Measurements from ENCODE around the gene SLAMF9.

SLAMF9 gene

DNA sequence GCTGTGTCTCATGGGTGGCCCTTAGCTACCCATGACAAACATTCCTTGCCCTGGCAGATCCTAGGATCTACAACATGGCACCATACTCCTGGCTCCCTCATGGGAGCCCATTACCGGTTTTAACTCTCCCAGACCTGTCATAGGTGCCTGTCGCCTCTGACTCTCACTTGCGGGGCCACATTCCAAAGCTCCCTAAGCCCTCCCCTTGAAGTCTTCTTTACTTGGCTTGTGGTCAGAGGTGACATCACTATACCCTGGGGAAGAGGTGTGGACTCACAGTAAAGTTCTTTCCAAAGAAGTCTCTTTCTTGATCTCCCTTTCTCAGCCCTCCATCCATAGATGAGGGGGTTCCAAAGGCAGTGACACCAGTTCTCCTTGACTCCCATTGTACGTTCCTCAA lies 5.4 kb upstream of the SLAMF9 start:
- TF ChIP-seq, protein P1, sequence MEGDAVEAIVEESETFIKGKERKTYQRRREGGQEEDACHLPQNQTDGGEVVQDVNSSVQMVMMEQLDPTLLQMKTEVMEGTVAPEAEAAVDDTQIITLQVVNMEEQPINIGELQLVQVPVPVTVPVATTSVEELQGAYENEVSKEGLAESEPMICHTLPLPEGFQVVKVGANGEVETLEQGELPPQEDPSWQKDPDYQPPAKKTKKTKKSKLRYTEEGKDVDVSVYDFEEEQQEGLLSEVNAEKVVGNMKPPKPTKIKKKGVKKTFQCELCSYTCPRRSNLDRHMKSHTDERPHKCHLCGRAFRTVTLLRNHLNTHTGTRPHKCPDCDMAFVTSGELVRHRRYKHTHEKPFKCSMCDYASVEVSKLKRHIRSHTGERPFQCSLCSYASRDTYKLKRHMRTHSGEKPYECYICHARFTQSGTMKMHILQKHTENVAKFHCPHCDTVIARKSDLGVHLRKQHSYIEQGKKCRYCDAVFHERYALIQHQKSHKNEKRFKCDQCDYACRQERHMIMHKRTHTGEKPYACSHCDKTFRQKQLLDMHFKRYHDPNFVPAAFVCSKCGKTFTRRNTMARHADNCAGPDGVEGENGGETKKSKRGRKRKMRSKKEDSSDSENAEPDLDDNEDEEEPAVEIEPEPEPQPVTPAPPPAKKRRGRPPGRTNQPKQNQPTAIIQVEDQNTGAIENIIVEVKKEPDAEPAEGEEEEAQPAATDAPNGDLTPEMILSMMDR (IDR thresholded peaks at IDR 0.05): no peak
- H3K9me3 ChIP-seq (ENCODE audit: control insufficient read depth, low read length): no peaks in the 10 kb centered on the region
- peaks cover 5% of the 10 kb centered on the region for H3K4me1 ChIP-seq
- H3K27ac ChIP-seq: no peak overlapping the region
- H3K79me2 ChIP-seq: no peaks in the 10 kb centered on the region
- no peaks in the 10 kb centered on the region for H3K27me3 ChIP-seq (ENCODE audit: control insufficient read depth, insufficient read depth, low read length)
- no peak overlapping the region for H3K9ac ChIP-seq
- H3K4me3 ChIP-seq (ENCODE audit: low read depth, low read length): no peak overlapping the region
- H2AFZ ChIP-seq: no peak overlapping the region
- no peaks in the 10 kb centered on the region for H3K36me3 ChIP-seq (ENCODE audit: control insufficient read depth, insufficient read depth, low read length)
- H3K4me2 ChIP-seq (ENCODE audit: low read length): no peak overlapping the region

DNA sequence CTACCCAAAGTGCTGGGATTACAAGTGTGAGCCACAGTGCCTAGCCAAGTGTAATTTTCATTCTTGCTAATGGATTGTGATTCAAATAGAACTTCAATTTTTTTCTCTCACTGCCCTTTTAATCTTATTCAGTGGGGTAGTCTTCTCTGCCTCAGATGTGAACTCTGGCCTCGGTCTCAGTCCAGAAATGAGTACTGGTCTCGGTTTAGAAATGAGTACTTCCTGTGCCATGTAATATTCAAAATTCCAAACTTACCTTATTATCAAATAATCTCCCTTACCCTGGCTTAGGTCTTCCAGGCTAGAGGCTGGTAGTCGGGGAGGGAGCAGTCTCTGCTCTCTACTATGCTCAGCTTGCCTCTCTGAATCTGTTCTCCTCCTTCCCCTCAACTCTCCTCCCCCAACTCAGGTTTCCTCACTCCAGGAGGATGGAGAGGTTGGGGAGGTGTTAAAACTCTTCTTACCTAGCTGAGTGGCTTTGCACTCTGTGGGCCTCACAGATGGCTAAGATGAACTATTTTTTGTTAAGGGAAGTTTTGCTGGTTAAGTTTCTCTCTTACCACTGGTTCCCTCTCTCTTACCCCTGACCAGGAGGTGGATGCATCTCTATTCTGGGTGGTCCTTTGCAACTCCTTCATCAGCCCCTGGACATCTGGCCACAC lies 4.8 kb upstream of the SLAMF9 start:
- no peak overlapping the region for H2AFZ ChIP-seq
- H3K9me3 ChIP-seq (ENCODE audit: control insufficient read depth, low read length): no peaks in the 10 kb centered on the region
- no peak overlapping the region for H3K9ac ChIP-seq
- H3K79me2 ChIP-seq: no peaks in the 10 kb centered on the region
- peaks cover 5% of the 10 kb centered on the region for H3K4me1 ChIP-seq
- H3K4me2 ChIP-seq (ENCODE audit: low read length): no peak overlapping the region
- H3K27ac ChIP-seq: no peak overlapping the region
- no peaks in the 10 kb centered on the region for H3K27me3 ChIP-seq (ENCODE audit: control insufficient read depth, insufficient read depth, low read length)
- TF ChIP-seq, protein P1 (IDR thresholded peaks at IDR 0.05): no peak
- H3K4me3 ChIP-seq (ENCODE audit: low read depth, low read length): no peak overlapping the region
- H3K36me3 ChIP-seq (ENCODE audit: control insufficient read depth, insufficient read depth, low read length): no peaks in the 10 kb centered on the region

DNA sequence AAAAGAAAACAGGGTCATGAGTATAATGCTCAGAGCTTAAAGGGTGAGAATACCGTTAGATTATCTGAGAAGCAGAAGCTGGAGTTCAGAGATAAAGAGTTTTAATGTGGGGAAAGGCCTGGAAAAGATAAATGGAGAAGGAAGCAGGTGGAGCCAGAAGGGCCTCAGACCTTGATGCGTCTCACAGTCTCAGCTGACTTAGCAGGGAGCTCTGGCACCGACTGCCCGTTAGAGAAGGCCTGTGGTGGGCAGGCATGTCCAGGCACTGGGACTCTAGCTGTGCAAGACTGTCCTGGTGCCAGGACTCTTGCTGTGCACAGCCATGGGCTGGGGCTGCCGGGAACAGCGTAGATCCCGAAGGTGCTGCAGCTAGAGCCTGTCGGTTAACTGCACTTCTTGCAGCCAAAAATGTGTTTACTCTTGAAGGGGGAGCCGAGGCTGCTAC lies 3.8 kb upstream of the SLAMF9 start:
- Histone ChIP-seq H3K4me1 (peaks cover 5% of the 10 kb centered on the region), H3K79me2 (no peaks in the 10 kb centered on the region), H3K9ac (no peak overlapping the region), H3K27ac (no peak overlapping the region), H3K4me2 (ENCODE audit: low read length) (no peak overlapping the region), H2AFZ (no peak overlapping the region), H3K27me3 (ENCODE audit: control insufficient read depth, insufficient read depth, low read length) (no peaks in the 10 kb centered on the region), H3K36me3 (ENCODE audit: control insufficient read depth, insufficient read depth, low read length) (no peaks in the 10 kb centered on the region), H3K9me3 (ENCODE audit: control insufficient read depth, low read length) (no peaks in the 10 kb centered on the region), H3K4me3 (ENCODE audit: low read depth, low read length) (no peak overlapping the region)
- TF ChIP-seq, protein P1 (IDR thresholded peaks at IDR 0.05): no peak

DNA sequence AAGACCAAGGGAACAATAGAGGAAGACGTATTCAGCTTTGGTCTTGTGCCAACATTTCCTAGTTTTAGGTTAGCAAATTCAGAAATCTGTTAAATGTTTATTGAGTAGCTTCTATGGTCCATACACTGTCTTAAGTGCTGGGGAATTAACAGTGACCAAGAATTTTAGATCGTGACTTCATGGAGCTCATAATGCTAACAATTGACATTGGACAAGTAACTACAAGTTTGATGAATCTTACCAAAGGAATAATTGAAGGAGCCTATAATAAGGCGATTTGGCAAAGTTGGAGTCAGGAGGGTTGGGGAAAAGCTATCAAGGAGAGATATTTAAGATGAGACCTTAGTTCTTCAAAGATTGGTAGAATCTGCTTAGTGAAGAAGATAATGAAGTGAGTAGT lies 1.4 kb upstream of the SLAMF9 start:
- TF ChIP-seq, protein P1 (IDR thresholded peaks at IDR 0.05): no peak
- no peak overlapping the region for H3K9ac ChIP-seq
- H3K27me3 ChIP-seq (ENCODE audit: control insufficient read depth, insufficient read depth, low read length): no peaks in the 10 kb centered on the region
- H3K9me3 ChIP-seq (ENCODE audit: control insufficient read depth, low read length): no peaks in the 10 kb centered on the region
- H3K4me2 ChIP-seq (ENCODE audit: low read length): no peak overlapping the region
- H3K4me3 ChIP-seq (ENCODE audit: low read depth, low read length): no peak overlapping the region
- H2AFZ ChIP-seq: no peak overlapping the region
- H3K4me1 ChIP-seq: peaks cover 5% of the 10 kb centered on the region
- no peaks in the 10 kb centered on the region for H3K79me2 ChIP-seq
- H3K27ac ChIP-seq: no peak overlapping the region
- H3K36me3 ChIP-seq (ENCODE audit: control insufficient read depth, insufficient read depth, low read length): no peaks in the 10 kb centered on the region

DNA sequence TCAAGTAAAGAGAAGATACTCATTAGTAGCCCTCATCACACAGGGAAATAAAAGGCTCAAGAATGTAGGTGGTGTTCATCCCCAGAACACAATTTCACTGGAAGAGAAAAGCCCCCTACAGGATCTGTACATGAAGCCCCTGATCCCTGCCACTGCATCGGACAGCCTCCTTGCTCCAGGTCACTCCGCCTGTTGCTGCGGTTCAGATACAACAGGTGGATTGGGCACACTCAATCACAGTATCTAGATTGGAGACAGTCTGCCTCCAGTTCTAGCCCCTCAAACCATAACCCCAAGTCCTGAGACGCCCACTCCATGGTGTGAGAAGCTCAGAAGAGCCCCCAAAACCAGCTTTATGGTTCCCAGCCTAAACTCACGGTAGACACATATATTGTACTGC lies 1.1 kb downstream of the SLAMF9 start:
- Histone ChIP-seq H3K4me3 (ENCODE audit: low read depth, low read length) (no peak overlapping the region), H3K9me3 (ENCODE audit: control insufficient read depth, low read length) (no peaks in the 10 kb centered on the region), H3K4me2 (ENCODE audit: low read length) (no peak overlapping the region), H3K27me3 (ENCODE audit: control insufficient read depth, insufficient read depth, low read length) (no peaks in the 10 kb centered on the region), H3K4me1 (peaks cover 8% of the 10 kb centered on the region), H2AFZ (no peak overlapping the region), H3K79me2 (no peaks in the 10 kb centered on the region), H3K36me3 (ENCODE audit: control insufficient read depth, insufficient read depth, low read length) (no peaks in the 10 kb centered on the region), H3K27ac (no peak overlapping the region), H3K9ac (no peak overlapping the region)
- TF ChIP-seq, protein P1 (IDR thresholded peaks at IDR 0.05): no peak
